Upper lobe of right lung (tissue), 1 donor: ENCODE data around the gene NAP1L1. TPM values are rescaled to one million over a fixed set of nuclear protein-coding genes. Genes with fewer than 3 reads are reported as not detected.

Experiments
- ATAC-seq: fragments of 200-7000 bp; cut with Tn5 transposase; one replicate; pipeline ENCODE4 v1.9.1; 2020; ENCODE audit warnings: mild to moderate bottlenecking, moderate library complexity
- DNase-seq: peaks from one replicate; pipeline ENCODE4 v3.0.0-alpha.2; 2020
- H3K27ac ChIP-seq: fragments of 200-600 bp; one replicate; pipeline ENCODE4 v1.8.0; 2022
- H3K27me3 ChIP-seq: fragments of 200-600 bp; one replicate; pipeline ENCODE4 v1.8.0; 2022; ENCODE audit warnings: mild to moderate bottlenecking
- H3K36me3 ChIP-seq: fragments of 200-600 bp; one replicate; pipeline ENCODE4 v1.8.0; 2022
- H3K4me1 ChIP-seq: fragments of 200-600 bp; one replicate; pipeline ENCODE4 v1.8.0; 2022
- H3K4me3 ChIP-seq: fragments of 200-600 bp; one replicate; pipeline ENCODE4 v1.8.0; 2022; ENCODE audit warnings: mild to moderate bottlenecking
- H3K9me3 ChIP-seq: fragments of 200-600 bp; one replicate; pipeline ENCODE4 v1.8.0; 2022
- intact Hi-C: fragments of 100-400 bp; cut with DNase I; formaldehyde crosslinking; loops from one replicate; pipeline ENCODE4 v1.11.0; 2022
- total RNA-seq: library from RNA; stranded (reverse); fragmentation: NEBNext Ultra II Directional; extraction: Animal tissue kit (Norgen Biotek cat#: 25700); gene quantifications from one replicate; pipeline ENCODE4 v1.2.1, GENCODE V29; 2021
- TF ChIP-seq, protein P1 (sequence below): fragments of 200-600 bp; IDR thresholded peaks from one replicate; pipeline ENCODE4 v1.8.0; 2022; ENCODE audit warnings: antibody characterized with exemption
- donor health status: DM: no; HTN: yes; CAD: no; lungs with severe emphysema.

Gene NAP1L1
- total RNA-seq, 1 donor from 2014 or later = 500 TPM

DNA sequence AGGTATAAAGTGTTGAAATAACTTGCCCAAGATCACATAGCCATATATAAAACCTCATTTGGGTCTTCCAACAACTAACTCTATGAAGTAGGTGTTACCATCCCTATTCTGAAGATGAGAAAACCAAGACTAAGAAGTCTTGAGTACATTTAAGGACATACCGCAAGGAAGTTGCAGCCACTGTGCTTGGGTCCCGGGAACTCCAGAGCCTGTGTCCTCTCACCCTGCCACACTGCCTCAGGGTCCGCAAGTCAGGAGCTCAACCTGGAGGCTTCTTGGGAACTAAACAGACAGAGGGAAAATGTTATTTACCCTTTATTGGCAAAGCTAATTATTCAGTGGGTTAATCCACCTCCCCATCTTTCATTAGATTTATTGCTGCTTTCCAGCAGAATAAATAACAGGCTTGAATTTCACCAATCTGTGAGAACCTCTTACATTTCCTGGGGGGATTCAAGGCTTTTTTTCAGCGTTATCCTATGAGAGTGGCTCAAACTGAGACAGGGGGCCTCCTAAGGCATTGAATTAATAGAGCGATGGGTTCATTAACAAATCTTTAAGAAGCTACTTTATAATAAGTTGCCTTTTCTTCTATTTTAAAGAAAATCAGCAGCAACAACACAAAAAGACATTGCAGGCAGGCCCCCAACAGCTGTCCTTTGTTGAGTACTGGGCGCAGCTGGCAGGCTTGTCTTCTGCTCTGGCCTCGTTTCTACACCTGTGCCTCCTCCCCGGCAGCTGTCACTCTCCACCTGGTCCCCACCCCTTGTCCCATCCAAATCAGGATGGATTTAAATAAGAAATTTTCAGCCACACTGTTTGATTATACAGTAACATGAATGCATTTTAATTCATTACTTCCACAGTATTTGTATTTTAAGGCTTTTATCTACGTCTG lies 78.2 kb downstream of the NAP1L1 start:
- TF ChIP-seq, protein P1, sequence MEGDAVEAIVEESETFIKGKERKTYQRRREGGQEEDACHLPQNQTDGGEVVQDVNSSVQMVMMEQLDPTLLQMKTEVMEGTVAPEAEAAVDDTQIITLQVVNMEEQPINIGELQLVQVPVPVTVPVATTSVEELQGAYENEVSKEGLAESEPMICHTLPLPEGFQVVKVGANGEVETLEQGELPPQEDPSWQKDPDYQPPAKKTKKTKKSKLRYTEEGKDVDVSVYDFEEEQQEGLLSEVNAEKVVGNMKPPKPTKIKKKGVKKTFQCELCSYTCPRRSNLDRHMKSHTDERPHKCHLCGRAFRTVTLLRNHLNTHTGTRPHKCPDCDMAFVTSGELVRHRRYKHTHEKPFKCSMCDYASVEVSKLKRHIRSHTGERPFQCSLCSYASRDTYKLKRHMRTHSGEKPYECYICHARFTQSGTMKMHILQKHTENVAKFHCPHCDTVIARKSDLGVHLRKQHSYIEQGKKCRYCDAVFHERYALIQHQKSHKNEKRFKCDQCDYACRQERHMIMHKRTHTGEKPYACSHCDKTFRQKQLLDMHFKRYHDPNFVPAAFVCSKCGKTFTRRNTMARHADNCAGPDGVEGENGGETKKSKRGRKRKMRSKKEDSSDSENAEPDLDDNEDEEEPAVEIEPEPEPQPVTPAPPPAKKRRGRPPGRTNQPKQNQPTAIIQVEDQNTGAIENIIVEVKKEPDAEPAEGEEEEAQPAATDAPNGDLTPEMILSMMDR = no peak
- Histone ChIP-seq H3K27ac (no peak overlapping the region), H3K4me1 (no peaks in the 10 kb centered on the region), H3K36me3 (no peaks in the 10 kb centered on the region), H3K4me3 (no peak overlapping the region), H3K27me3 (no peaks in the 10 kb centered on the region), H3K9me3 (no peaks in the 10 kb centered on the region)
- no peak for DNase-seq
- intact Hi-C loops = no loop called here
- no peak for ATAC-seq

GRCh38 chr12:76003355-76003638 lies 81.2 kb downstream of the NAP1L1 start:
- TF ChIP-seq, protein P1 = no peak
- no peaks in the 10 kb centered on the region for H3K4me1 ChIP-seq
- no peak for DNase-seq
- no peak for ATAC-seq
- no peaks in the 10 kb centered on the region for H3K36me3 ChIP-seq
- H3K4me3 ChIP-seq = no peak overlapping the region
- no peaks in the 10 kb centered on the region for H3K27me3 ChIP-seq
- H3K9me3 ChIP-seq = no peaks in the 10 kb centered on the region
- H3K27ac ChIP-seq = no peak overlapping the region
- intact Hi-C loops = no loop called here

DNA sequence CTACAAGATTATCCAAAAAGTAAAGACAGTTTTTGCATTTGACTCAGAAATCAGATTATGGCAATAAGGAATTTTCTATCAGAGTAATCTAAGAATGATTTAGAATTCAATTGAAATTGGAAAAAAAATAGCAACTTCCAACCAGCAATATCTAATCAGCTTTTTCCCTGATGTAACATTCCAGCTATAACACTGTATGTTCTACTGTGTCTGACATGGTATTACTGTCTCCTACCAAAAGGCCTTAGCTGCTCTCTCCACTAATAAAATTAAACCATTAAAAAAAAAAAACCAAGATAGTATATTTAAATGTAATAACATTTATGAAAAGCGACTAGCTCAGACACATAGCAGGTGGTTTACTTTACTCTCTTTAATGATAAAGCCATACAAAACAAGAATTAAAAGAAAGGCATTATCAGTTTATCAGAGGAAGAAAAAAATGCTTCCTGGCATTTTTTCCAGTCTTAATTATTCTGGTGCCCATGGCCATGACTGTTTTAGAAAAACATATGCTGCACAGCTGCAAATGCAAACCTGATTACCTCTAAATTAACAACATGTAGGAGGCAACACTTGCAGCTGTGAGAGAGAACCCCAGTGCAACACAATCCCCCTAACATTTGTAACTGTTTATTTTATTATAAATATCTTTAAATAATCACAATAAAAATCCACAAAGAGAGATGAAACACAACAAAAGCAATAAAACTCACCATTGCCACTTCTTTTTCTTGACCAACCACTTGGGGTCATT lies 81.7 kb downstream of the NAP1L1 start:
- intact Hi-C loops = no loop called here
- H3K9me3 ChIP-seq = no peaks in the 10 kb centered on the region

GRCh38 chr12:75998292-75999063 lies 86.0 kb downstream of the NAP1L1 start:
- Histone ChIP-seq H3K4me1 (peaks cover 6% of the 10 kb centered on the region), H3K9me3 (no peaks in the 10 kb centered on the region), H3K27ac (no peak overlapping the region), H3K36me3 (no peaks in the 10 kb centered on the region), H3K4me3 (no peak overlapping the region), H3K27me3 (no peaks in the 10 kb centered on the region)
- no peak for DNase-seq
- TF ChIP-seq, protein P1 = no peak
- no peak for ATAC-seq
- intact Hi-C loops = no loop called here

More for the DNA sequence above, 81.7 kb downstream of the NAP1L1 start:
- Histone ChIP-seq H3K27me3 (no peaks in the 10 kb centered on the region), H3K36me3 (no peaks in the 10 kb centered on the region), H3K4me3 (no peak overlapping the region), H3K4me1 (peaks cover 2% of the 10 kb centered on the region), H3K27ac (no peak overlapping the region)
- ATAC-seq (no peak), DNase-seq (no peak)
- TF ChIP-seq, protein P1 = no peak

GRCh38 chr12:75997658-75998057 lies 86.8 kb downstream of the NAP1L1 start:
- Histone ChIP-seq H3K4me1 (peaks cover 6% of the 10 kb centered on the region), H3K27ac (no peak overlapping the region), H3K36me3 (no peaks in the 10 kb centered on the region), H3K9me3 (no peaks in the 10 kb centered on the region), H3K27me3 (no peaks in the 10 kb centered on the region), H3K4me3 (no peak overlapping the region)
- TF ChIP-seq, protein P1 = no peak
- intact Hi-C loops = no loop called here
- DNase-seq (no peak), ATAC-seq (no peak)
